Mucosa of rectum (tissue), 2 donors: ENCODE results near the gene DBX1.
A peak's percentile ranks its signal among the peaks of the same experiment; 100 is the strongest.

ENCODE experiments used
- H3K27ac ChIP-seq, 2 donors: one replicate each; pipeline ENCODE4 v1.7.0; 2013; ENCODE audit warnings: inconsistent platforms in 2 of 2, low read depth in 2 of 2, low read length in 2 of 2
- H3K27me3 ChIP-seq, 2 donors: one replicate each; pipeline ENCODE4 v1.7.0; 2013; ENCODE audit warnings: low read length in 2 of 2; ENCODE audit not compliant: control insufficient read depth in 2 of 2, insufficient read depth in 2 of 2
- H3K36me3 ChIP-seq, 2 donors: one replicate each; pipeline ENCODE4 v1.7.0; 2013; ENCODE audit warnings: low read length in 2 of 2; ENCODE audit not compliant: control insufficient read depth in 2 of 2, insufficient read depth in 2 of 2
- H3K4me1 ChIP-seq, 2 donors: one replicate each; pipeline ENCODE4 v1.7.0; 2013; ENCODE audit warnings: low read length in 2 of 2, mild to moderate bottlenecking in 1 of 2; ENCODE audit not compliant: control insufficient read depth in 2 of 2, insufficient read depth in 2 of 2
- H3K4me3 ChIP-seq, 2 donors: one replicate each; pipeline ENCODE4 v1.7.0; 2013; ENCODE audit warnings: low read length in 2 of 2
- H3K9ac ChIP-seq, 2 donors: one replicate each; pipeline ENCODE4 v1.7.0; 2013; ENCODE audit warnings: low read length in 2 of 2, low read depth in 1 of 2, mild to moderate bottlenecking in 1 of 2
- H3K9me3 ChIP-seq, 2 donors: one replicate each; pipeline ENCODE4 v1.7.0; 2013; ENCODE audit warnings: low read length in 2 of 2; ENCODE audit not compliant: control insufficient read depth in 2 of 2
- donor health status: healthy.
- donor health status: Normal muscosa, but diverticular disease.

Gene DBX1

GRCh38 chr11:20161923-20162744 lies 1.9 kb upstream of the DBX1 start:
- H3K4me1 ChIP-seq = peaks cover 0 to 3% of the 10 kb centered on the region in 2 donors
- no peaks in the 10 kb centered on the region for H3K36me3 ChIP-seq
- H3K9me3 ChIP-seq = peaks cover 0 to 3% of the 10 kb centered on the region in 2 donors
- peaks cover 69 to 70% of the 10 kb centered on the region in 2 donors for H3K27me3 ChIP-seq
- H3K9ac ChIP-seq = no peak overlapping the region
- H3K4me3 ChIP-seq = no peak overlapping the region
- H3K27ac ChIP-seq = no peak overlapping the region

GRCh38 chr11:20161230-20161918 lies 1.1 kb upstream of the DBX1 start:
- H3K27ac ChIP-seq = no peak overlapping the region

GRCh38 chr11:20159466-20160381 lies 551 bp downstream of the DBX1 start:
- H3K4me3 ChIP-seq = no peak overlapping the region

More at GRCh38 chr11:20161230-20161918, 1.1 kb upstream of the DBX1 start:
- Histone ChIP-seq H3K4me3 (no peak overlapping the region), H3K9me3 (peaks cover 0 to 3% of the 10 kb centered on the region in 2 donors), H3K36me3 (no peaks in the 10 kb centered on the region), H3K4me1 (peaks cover 0 to 6% of the 10 kb centered on the region in 2 donors), H3K27me3 (peaks cover 74% of the 10 kb centered on the region in 2 donors), H3K9ac (no peak overlapping the region)

GRCh38 chr11:20158597-20159257 lies 1.5 kb downstream of the DBX1 start:
- Histone ChIP-seq H3K9me3 (peaks cover 0 to 3% of the 10 kb centered on the region in 2 donors), H3K27me3 (peaks cover 64 to 81% of the 10 kb centered on the region in 2 donors), H3K9ac (no peak overlapping the region), H3K4me3 (no peak overlapping the region), H3K36me3 (no peaks in the 10 kb centered on the region), H3K4me1 (peaks cover 0 to 6% of the 10 kb centered on the region in 2 donors), H3K27ac (no peak overlapping the region)

More at GRCh38 chr11:20159466-20160381, 551 bp downstream of the DBX1 start:
- peaks cover 0 to 3% of the 10 kb centered on the region in 2 donors for H3K9me3 ChIP-seq
- H3K4me1 ChIP-seq = peaks cover 0 to 6% of the 10 kb centered on the region in 2 donors
- no peaks in the 10 kb centered on the region for H3K36me3 ChIP-seq
- no peak overlapping the region for H3K9ac ChIP-seq
- H3K27me3 ChIP-seq = peaks cover 70 to 77% of the 10 kb centered on the region in 2 donors
- no peak overlapping the region for H3K27ac ChIP-seq

- Histone ChIP-seq H3K27me3 (peaks cover 57 to 76% of the 10 kb centered on the region in 2 donors), H3K4me3 (no peak overlapping the region), H3K4me1 (peaks cover 0 to 3% of the 10 kb centered on the region in 2 donors), H3K36me3 (no peaks in the 10 kb centered on the region), H3K9ac (no peak overlapping the region), H3K27ac (no peak overlapping the region), H3K9me3 (peaks cover 0 to 3% of the 10 kb centered on the region in 2 donors)
Measured at GRCh38 chr11:20157728-20158127, 2.5 kb downstream of the DBX1 start.

- H3K9me3 ChIP-seq = peaks cover 0 to 3% of the 10 kb centered on the region in 2 donors
- H3K27me3 ChIP-seq = peaks cover 52 to 72% of the 10 kb centered on the region in 2 donors
- H3K4me3 ChIP-seq = peak overlapping the region; percentile 35 to 38
Measured at GRCh38 chr11:20156876-20157613, 3.2 kb downstream of the DBX1 start.

GRCh38 chr11:20156280-20156875 lies 3.9 kb downstream of the DBX1 start:
- Histone ChIP-seq H3K36me3 (no peaks in the 10 kb centered on the region), H3K9me3 (peaks cover 0 to 3% of the 10 kb centered on the region in 2 donors), H3K4me3 (peak overlapping the region; percentile 30 to 38), H3K27me3 (peaks cover 46 to 65% of the 10 kb centered on the region in 2 donors), H3K27ac (no peak overlapping the region), H3K4me1 (peaks cover 0 to 3% of the 10 kb centered on the region in 2 donors), H3K9ac (no peak overlapping the region)

More at GRCh38 chr11:20156876-20157613, 3.2 kb downstream of the DBX1 start:
- no peak overlapping the region for H3K9ac ChIP-seq
- H3K36me3 ChIP-seq = no peaks in the 10 kb centered on the region
- no peak overlapping the region for H3K27ac ChIP-seq
- peaks cover 0 to 3% of the 10 kb centered on the region in 2 donors for H3K4me1 ChIP-seq

GRCh38 chr11:20155683-20156279 lies 4.5 kb downstream of the DBX1 start:
- H3K9me3 ChIP-seq = peaks cover 0 to 3% of the 10 kb centered on the region in 2 donors
- peaks cover 0 to 3% of the 10 kb centered on the region in 2 donors for H3K4me1 ChIP-seq
- no peak overlapping the region for H3K27ac ChIP-seq
- H3K4me3 ChIP-seq = peak overlapping the region in 1 of 2 donors; percentile 38
- peaks cover 43 to 61% of the 10 kb centered on the region in 2 donors for H3K27me3 ChIP-seq
- H3K9ac ChIP-seq = no peak overlapping the region
- H3K36me3 ChIP-seq = no peaks in the 10 kb centered on the region
